ENCODE results near the gene EHMT1.

EHMT1 gene

DNA sequence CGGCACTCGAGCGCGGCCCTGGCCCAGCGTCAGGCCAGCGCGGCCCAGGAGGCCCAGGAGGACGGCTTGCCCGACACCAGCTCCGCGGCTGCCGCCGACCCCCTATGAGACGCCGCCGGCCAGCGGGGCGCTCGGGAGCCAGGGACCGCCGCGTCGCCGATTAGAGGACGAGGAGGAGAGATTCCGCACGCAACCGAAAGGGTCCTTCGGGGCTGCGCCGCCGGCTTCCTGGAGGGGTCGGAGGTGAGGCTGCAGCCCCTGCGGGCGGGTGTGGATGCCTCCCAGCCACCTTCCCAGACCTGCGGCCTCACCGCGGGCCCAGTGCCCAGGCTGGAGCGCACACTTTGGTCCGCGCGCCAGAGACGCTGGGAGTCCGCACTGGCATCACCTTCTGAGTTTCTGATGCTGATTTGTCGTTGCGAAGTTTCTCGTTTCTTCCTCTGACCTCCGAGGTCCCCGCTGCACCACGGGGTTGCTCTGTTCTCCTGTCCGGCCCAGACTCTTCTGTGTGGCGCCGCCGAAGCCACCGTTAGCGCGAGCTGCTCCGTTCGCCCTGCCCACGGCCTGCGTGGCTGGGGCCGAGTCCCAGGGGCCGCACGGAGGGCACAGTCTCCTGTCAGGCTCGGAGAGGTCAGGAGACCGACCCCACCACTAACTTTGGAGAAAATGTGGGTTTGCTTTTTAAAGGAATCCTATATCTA is 216.2 kb downstream of the EHMT1 start:
- DNase-seq, result no peak
- intact Hi-C loops (cut with DNase I), result no loop called here

GRCh38 chr9:137836151-137836830 is 217.5 kb downstream of the EHMT1 start:
- no peak for DNase-seq
- intact Hi-C loops (cut with DNase I), result no loop called here

- DNase-seq, result no peak
- intact Hi-C loops (cut with DNase I), result no loop called here
These were observed 218.0 kb downstream of the EHMT1 start for GRCh38 chr9:137836831-137837241.

DNA sequence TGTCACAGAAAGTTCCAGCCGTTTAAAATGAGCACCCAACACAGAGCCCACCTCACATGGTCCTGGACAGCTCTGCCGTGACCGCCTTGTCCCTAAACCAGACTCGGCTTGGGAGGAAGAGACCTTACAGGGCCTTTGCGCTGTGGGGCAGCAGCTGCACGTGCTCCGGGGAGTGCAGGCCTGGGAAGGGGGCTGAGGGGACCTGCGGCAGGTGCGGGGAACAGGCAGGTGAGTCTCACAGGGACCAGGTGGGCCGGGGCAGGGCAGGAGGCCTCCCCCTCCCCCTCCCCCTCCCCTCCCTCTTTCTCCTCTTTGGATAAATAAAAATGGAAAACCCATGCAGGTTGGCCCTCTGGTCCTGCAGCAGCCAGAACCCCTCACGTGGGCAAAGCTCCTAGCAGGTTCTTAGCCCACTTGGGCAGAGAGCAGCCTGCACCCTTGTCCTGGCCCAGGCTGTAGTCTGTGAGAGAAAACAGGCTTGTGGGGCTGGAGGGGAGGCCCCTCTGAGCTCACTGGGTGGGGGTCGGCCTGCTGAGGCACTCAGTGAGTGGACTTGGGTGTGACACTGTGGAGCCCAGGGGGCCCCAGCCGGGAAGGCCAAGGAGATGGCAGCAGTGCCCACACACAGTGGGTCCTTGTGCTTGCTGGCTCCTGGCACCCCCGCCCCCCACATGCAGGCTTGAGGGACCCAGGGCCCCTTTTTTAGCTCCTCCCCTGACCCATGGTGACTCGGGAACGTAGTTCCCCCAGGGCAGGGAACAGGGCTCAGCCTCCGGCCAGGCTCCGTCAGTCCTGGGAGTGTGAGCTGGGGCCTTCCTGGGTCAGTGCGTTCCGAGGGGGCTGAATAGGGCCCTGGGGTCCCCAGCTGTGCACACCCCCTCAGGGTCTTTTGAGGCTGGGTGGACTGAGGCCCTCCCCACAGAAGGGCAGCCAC is 218.8 kb downstream of the EHMT1 start:
- DNase-seq, result no peak
- intact Hi-C loops (cut with DNase I), result no loop called here

- intact Hi-C loops (cut with DNase I), result no loop called here
These were observed 219.8 kb downstream of the EHMT1 start for GRCh38 chr9:137838576-137838975.

DNA sequence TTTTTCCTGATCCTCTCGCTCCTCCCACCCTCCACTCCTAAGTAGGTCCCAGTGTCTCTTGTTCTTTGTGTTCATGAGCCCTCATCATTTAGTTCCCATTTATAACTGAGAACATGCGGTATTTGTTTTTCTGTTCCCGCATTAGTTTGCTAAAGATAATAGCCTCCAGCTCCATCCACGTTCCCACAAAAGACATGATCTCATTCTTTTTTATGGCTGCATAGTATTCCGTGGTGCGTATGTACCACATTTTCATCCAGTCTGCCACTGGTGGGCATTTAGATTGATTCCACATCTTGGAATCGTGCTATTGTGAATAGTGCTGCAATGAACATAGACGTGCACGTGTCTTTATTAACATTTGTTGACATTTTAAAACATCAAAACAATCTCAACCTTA is 224.6 kb downstream of the EHMT1 start:
- intact Hi-C loops (cut with DNase I), result no loop called here
- DNase-seq, result no peak

More at GRCh38 chr9:137838576-137838975, 219.8 kb downstream of the EHMT1 start:
- no peak for DNase-seq

GRCh38 chr9:137851516-137852267 is 232.9 kb downstream of the EHMT1 start:
- no peak for DNase-seq
- intact Hi-C loops (cut with DNase I), result no loop called here

DNA sequence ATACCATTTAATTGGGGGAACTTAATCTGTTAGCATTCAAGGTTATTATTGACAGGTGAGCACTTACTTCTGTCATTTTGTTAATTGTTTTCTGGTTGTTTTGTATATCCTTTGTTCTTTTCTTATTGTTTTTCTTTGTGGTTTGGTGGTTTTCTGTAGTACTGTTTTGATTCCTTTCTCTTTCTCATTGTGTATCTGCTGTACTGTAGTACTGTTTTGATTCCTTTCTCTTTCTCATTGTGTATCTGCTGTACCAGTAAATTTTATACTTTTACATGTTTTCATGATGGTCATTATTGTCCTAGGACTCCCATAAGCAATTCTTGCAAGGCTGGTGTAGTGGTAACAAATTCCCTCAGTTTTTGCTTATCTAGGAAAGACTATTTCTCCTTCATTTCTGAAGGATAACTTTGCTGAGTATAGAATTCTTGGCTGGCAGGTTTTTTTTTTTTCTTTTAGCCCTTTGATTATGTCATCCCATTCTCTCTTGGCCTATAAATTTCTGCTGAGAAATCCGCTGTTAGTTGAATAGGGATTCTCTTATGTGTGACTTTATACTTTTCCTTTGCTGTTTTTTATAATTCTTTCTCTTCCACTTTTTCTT is 234.7 kb downstream of the EHMT1 start:
- intact Hi-C loops (cut with DNase I), result no loop called here

DNA sequence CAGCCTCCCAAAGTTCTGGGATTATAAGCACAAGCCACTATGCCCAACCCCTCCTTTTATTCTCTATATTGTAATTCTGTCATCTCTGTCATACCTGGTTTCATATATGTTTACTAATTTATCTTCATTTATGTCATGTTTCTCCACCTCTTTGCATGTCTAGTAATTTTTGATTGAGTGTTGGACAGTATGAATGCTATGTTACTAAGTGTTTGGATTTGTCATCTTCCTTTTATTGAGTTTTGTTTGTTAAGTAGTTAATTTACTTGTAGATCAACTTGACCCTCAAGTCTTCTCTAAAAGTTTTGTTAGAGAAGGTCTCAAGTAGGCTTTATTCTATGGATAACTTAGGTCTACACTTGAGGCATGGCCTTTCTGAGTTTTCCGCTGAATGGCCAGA is 241.6 kb downstream of the EHMT1 start:
- no peak for DNase-seq
- intact Hi-C loops (cut with DNase I), result no loop called here

More for the DNA sequence above, 234.7 kb downstream of the EHMT1 start:
- DNase-seq, result no peak

- intact Hi-C loops (cut with DNase I), result no loop called here
- no peak for DNase-seq
These were observed 246.9 kb downstream of the EHMT1 start for GRCh38 chr9:137865581-137866145.

DNA sequence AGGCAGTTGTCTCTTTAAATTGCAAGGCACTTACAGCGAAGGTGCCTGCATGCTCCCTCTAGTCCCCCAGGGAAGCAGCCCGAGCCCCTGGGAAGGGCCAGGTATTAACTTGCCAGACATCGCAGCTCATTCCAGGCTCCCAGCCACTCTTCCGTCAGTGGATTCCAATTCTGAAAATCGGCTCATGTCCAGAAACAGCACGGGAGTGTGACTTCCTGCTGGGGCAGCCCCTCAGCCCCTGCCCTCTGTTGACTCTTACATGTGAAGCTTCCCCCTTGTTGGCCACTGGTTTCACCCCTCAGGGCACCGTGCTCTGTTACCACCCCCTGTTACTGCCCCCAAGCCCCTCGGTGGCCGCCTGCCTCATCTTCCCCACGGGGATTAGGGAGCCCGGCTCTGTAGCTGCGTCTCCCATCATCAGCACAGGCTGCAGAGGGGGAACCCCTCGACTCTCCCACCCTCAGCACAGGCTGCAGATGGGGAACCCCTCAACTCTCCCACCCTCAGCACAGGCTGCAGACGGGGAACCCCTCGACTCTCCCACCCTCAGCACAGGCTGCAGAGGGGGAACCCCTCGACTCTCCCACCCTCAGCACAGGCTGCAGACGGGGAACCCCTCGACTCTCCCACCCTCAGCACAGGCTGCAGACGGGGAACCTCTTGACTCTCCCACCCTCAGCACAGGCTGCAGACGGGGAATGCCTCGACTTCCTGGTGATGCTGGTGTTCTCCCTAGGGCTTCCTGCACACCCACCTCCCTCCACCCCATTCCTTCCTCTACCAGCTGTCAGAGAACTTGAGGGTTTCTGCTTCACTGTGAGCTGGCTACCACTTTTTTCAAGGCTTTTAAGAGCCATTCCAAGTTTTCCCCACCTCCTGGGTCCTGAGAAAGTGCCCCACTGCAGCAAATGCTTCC is 247.7 kb downstream of the EHMT1 start:
- intact Hi-C loops (cut with DNase I), result no loop called here
- DNase-seq, result no peak

DNA sequence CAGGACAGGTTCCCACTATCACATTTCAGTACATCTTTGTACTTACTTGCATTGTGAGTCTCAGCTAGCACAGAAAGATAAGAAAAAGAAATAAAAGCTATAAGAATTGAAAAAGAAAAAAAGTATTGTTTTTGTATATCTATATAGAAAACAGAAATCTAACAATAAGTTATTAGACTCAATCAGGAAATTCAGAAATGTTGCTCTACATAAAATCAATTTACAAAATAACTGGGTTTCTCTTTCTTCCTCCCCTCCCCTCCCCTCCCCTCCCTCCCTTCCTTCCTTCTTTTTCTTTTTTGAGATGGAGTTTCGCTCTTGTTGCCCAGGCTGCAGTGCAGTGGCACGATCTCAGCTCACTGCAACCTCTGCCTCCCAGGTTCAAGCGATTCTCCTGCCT is 251.6 kb downstream of the EHMT1 start:
- no peak for DNase-seq
- intact Hi-C loops (cut with DNase I), result no loop called here

- no peak for DNase-seq
- intact Hi-C loops (cut with DNase I), result no loop called here
These were observed 253.5 kb downstream of the EHMT1 start for GRCh38 chr9:137872296-137872695.

DNA sequence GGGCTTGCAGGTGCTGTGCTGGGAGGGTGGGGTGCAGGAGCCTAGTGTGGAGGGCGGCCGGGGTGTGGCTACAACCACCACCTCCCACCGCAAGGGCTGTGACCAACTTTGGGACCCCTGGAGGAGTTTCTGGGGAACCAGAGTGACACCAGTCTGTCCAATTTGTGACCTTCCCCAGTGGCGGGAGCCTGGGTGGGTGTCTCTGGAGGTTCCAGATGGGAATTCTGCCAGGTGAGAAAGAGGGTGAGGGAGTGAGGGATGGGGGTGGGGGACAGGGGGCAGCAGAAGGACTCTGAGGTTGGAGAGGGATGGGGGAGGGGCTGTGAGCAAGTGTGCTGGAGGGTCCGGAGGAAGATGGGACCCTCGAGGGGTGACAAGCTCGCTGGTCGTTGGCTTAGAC is 254.6 kb downstream of the EHMT1 start:
- intact Hi-C loops (cut with DNase I), result no loop called here
- DNase-seq, result no peak

DNA sequence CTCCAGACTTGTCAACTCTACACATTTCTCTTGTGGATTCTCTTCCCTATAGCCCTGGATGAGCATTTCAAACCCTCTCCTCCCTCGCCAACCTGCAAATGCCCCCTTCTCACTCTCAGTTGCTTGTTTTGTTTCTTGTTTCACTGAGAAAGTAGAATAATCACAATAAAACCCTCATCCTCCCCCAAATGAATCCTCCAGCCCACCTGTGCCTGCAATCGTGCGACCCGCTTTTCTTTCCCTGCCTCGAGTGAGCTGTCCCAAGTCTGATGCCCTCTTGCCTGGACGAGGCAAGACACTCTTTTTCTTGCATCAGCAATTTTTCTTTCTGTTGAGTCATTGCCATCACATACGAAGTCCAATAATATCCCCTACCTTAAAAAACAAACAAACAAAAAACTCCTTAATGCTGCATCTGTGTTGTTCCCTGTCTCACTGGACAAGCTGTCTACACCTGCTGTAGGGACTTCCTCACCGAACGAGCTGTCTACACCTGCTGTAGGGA is 255.1 kb downstream of the EHMT1 start:
- intact Hi-C loops (cut with DNase I), result no loop called here
- DNase-seq, result no peak

DNA sequence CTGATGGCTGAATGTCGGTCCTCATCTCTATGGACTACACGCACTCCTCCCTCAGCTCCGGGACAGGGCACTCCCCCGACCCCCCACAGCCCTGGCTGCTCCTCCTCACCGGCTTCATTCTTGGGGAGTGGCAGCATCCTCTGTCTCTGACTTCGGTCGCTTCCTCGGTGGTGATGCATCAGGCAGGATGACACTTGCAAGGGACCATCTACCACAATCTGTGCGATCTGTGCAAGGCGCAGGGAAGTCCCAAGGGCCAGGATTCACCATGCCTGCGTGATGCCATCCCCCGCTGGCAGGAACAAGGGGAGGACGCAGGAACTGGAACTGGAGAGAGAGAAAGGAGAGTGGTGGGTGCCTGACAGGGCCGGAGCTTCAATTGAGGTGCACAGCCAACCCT is 256.5 kb downstream of the EHMT1 start:
- intact Hi-C loops (cut with DNase I), result no loop called here
- no peak for DNase-seq

GRCh38 chr9:137875846-137876245 is 257.0 kb downstream of the EHMT1 start:
- intact Hi-C loops (cut with DNase I), result no loop called here
- no peak for DNase-seq
